ENCODE measurements around the gene ASPG. TPM values are rescaled to one million over a fixed set of nuclear protein-coding genes. Genes with fewer than 3 reads are reported as not detected.

ASPG gene
- total and polyA plus RNA-seq, 8 donors = 1.4 to 32.2 (median 11.4) TPM

GRCh38 chr14:104072586-104072985 is 12.9 kb upstream of the ASPG start:
- TF ChIP-seq CTCF (IDR thresholded peaks at IDR 0.05) = no peak
- intact Hi-C loops (cut with DNase I) = no loop called here
- ATAC-seq = no peak
- Histone ChIP-seq H3K9me3 (peaks cover 0 to 9% of the 10 kb centered on the region in 2 donors), H3K27me3 (peaks cover 0 to 13% of the 10 kb centered on the region in 2 donors), H3K4me1 (no peaks in the 10 kb centered on the region), H3K36me3 (no peaks in the 10 kb centered on the region), H3K27ac (no peak overlapping the region), H3K4me3 (no peak overlapping the region)
- no peak for DNase-seq

GRCh38 chr14:104073764-104074163 is 11.7 kb upstream of the ASPG start:
- ATAC-seq (no peak), DNase-seq (no peak)
- intact Hi-C loops (cut with DNase I) = no loop called here
- Histone ChIP-seq H3K27ac (no peak overlapping the region), H3K4me1 (no peaks in the 10 kb centered on the region), H3K27me3 (peaks cover 0 to 13% of the 10 kb centered on the region in 2 donors), H3K36me3 (no peaks in the 10 kb centered on the region), H3K9me3 (peaks cover 0 to 9% of the 10 kb centered on the region in 2 donors), H3K4me3 (no peak overlapping the region)
- no peak for TF ChIP-seq CTCF (IDR thresholded peaks at IDR 0.05)

- no peaks in the 10 kb centered on the region for H3K4me1 ChIP-seq
- TF ChIP-seq CTCF (IDR thresholded peaks at IDR 0.05) = no peak
- ATAC-seq (no peak), DNase-seq (no peak)
- H3K4me3 ChIP-seq = no peak overlapping the region
- H3K27ac ChIP-seq = no peak overlapping the region
- H3K27me3 ChIP-seq = peaks cover 0 to 11% of the 10 kb centered on the region in 2 donors
- no peaks in the 10 kb centered on the region for H3K36me3 ChIP-seq
- H3K9me3 ChIP-seq = peaks cover 0 to 9% of the 10 kb centered on the region in 2 donors
- intact Hi-C loops (cut with DNase I) = no loop called here
These were observed 9.9 kb upstream of the ASPG start for GRCh38 chr14:104075530-104076151.

- H3K4me1 ChIP-seq = no peaks in the 10 kb centered on the region
- no peak overlapping the region for H3K27ac ChIP-seq
- peaks cover 0 to 9% of the 10 kb centered on the region in 2 donors for H3K9me3 ChIP-seq
- no peak for ATAC-seq
- H3K27me3 ChIP-seq = peaks cover 0 to 13% of the 10 kb centered on the region in 2 donors
- DNase-seq = no peak
- no peaks in the 10 kb centered on the region for H3K36me3 ChIP-seq
- H3K4me3 ChIP-seq = no peak overlapping the region
- intact Hi-C loops (cut with DNase I) = no loop called here
- TF ChIP-seq CTCF (IDR thresholded peaks at IDR 0.05) = no peak
These were observed 8.8 kb upstream of the ASPG start for GRCh38 chr14:104076743-104077142.

GRCh38 chr14:104078031-104078455 is 7.5 kb upstream of the ASPG start:
- TF ChIP-seq CTCF (IDR thresholded peaks at IDR 0.05) = peak; percentile 92 to 100
- intact Hi-C loops (cut with DNase I) = no loop called here
- H3K9me3 ChIP-seq = peaks cover 0 to 9% of the 10 kb centered on the region in 2 donors

More at GRCh38 chr14:104078031-104078455, 7.5 kb upstream of the ASPG start:
- ATAC-seq = peak; percentile 99
- Histone ChIP-seq H3K4me3 (no peak overlapping the region), H3K36me3 (no peaks in the 10 kb centered on the region), H3K4me1 (no peaks in the 10 kb centered on the region), H3K27me3 (peaks cover 0 to 26% of the 10 kb centered on the region in 2 donors), H3K27ac (no peak overlapping the region)
- DNase-seq = peak; percentile 84 to 93 (median 88)

Measured in left lung (tissue), 10 donors.